Measurements from ENCODE around the gene IPCEF1. TPM values are rescaled to one million over a fixed set of nuclear protein-coding genes. Genes with fewer than 3 reads are reported as not detected.
A peak's percentile ranks its signal among the peaks of the same experiment; 100 is the strongest.

IPCEF1 gene
- total RNA-seq, 3 donors from 2014 or later (not counting 1 experiment from before 2014, with no cell fraction given), result 31.4 to 53.2 (median 45.5) TPM

GRCh38 chr6:154343473-154344308 is 12.9 kb downstream of the IPCEF1 start:
- H3K4me3 Mint-ChIP-seq, result no peak overlapping the region
- H3K27ac Mint-ChIP-seq, result no peak overlapping the region
- DNase-seq (peak in 1 of 2 donors; percentile 14), ATAC-seq (peak in 1 of 3 donors; percentile 47)
- Histone ChIP-seq H3K9me3 (ENCODE audit: control insufficient read depth, insufficient read depth, low read length) (no peaks in the 10 kb centered on the region), H3K4me1 (ENCODE audit: control insufficient read depth, insufficient read depth, low read length) (no peaks in the 10 kb centered on the region), H3K27ac (ENCODE audit: low read length) (no peak overlapping the region), H3K4me3 (ENCODE audit: low read length) (no peak overlapping the region), H3K36me3 (ENCODE audit: control insufficient read depth, insufficient read depth, low read length) (no peaks in the 10 kb centered on the region), H3K27me3 (ENCODE audit: control insufficient read depth, insufficient read depth, low read length) (no peaks in the 10 kb centered on the region)
- no peaks in the 10 kb centered on the region for H3K4me1 Mint-ChIP-seq
- no peak for TF ChIP-seq CTCF (IDR thresholded peaks at IDR 0.05)
- intact Hi-C loops (cut with micrococcal nuclease), result no loop called here
- no peaks in the 10 kb centered on the region for H3K9me3 Mint-ChIP-seq
- no peaks in the 10 kb centered on the region for H3K36me3 Mint-ChIP-seq
- peaks cover 8% of the 10 kb centered on the region in 2 donors for H3K27me3 Mint-ChIP-seq (ENCODE audit: low read depth in 2 of 2)
- whole genome bisulfite sequencing (ENCODE audit: insufficient coverage), result 78% methylated on average over 15 of the region's 16 CpGs

- Histone ChIP-seq H3K4me3 (ENCODE audit: low read length) (no peak overlapping the region), H3K27me3 (ENCODE audit: control insufficient read depth, insufficient read depth, low read length) (no peaks in the 10 kb centered on the region), H3K9me3 (ENCODE audit: control insufficient read depth, insufficient read depth, low read length) (no peaks in the 10 kb centered on the region), H3K36me3 (ENCODE audit: control insufficient read depth, insufficient read depth, low read length) (no peaks in the 10 kb centered on the region), H3K4me1 (ENCODE audit: control insufficient read depth, insufficient read depth, low read length) (no peaks in the 10 kb centered on the region), H3K27ac (ENCODE audit: low read length) (no peak overlapping the region)
- H3K27ac Mint-ChIP-seq, result no peak overlapping the region
- no peaks in the 10 kb centered on the region for H3K36me3 Mint-ChIP-seq
- 92% methylated on average over 5 of the region's 5 CpGs for WGBS (ENCODE audit: insufficient coverage)
- intact Hi-C loops (cut with micrococcal nuclease), result no loop called here
- no peaks in the 10 kb centered on the region for H3K9me3 Mint-ChIP-seq
- H3K27me3 Mint-ChIP-seq (ENCODE audit: low read depth in 2 of 2), result peaks cover 0 to 8% of the 10 kb centered on the region in 2 donors
- ATAC-seq (no peak), DNase-seq (no peak)
- H3K4me1 Mint-ChIP-seq, result peaks cover 5 to 7% of the 10 kb centered on the region in 2 donors
- no peak overlapping the region for H3K4me3 Mint-ChIP-seq
- no peak for TF ChIP-seq CTCF (IDR thresholded peaks at IDR 0.05)
Observed at GRCh38 chr6:154341871-154342270, 14.7 kb downstream of the IPCEF1 start.

GRCh38 chr6:154341336-154341735 is 15.3 kb downstream of the IPCEF1 start:
- H3K4me3 ChIP-seq (ENCODE audit: low read length), result no peak overlapping the region
- Mint-ChIP-seq H3K27me3 (ENCODE audit: low read depth in 2 of 2) (peaks cover 0 to 8% of the 10 kb centered on the region in 2 donors), H3K36me3 (no peaks in the 10 kb centered on the region), H3K4me1 (peaks cover 5 to 7% of the 10 kb centered on the region in 2 donors), H3K4me3 (no peak overlapping the region), H3K9me3 (no peaks in the 10 kb centered on the region), H3K27ac (no peak overlapping the region)
- no peaks in the 10 kb centered on the region for H3K27me3 ChIP-seq (ENCODE audit: control insufficient read depth, insufficient read depth, low read length)
- no peak for TF ChIP-seq CTCF (IDR thresholded peaks at IDR 0.05)
- no peak for ATAC-seq
- DNase-seq, result no peak
- intact Hi-C loops (cut with micrococcal nuclease), result no loop called here
- no peaks in the 10 kb centered on the region for H3K36me3 ChIP-seq (ENCODE audit: control insufficient read depth, insufficient read depth, low read length)
- 86% methylated on average over 3 of the region's 4 CpGs for WGBS (ENCODE audit: insufficient coverage)
- H3K9me3 ChIP-seq (ENCODE audit: control insufficient read depth, insufficient read depth, low read length), result no peaks in the 10 kb centered on the region
- H3K4me1 ChIP-seq (ENCODE audit: control insufficient read depth, insufficient read depth, low read length), result no peaks in the 10 kb centered on the region
- H3K27ac ChIP-seq (ENCODE audit: low read length), result no peak overlapping the region
